PFSK-1 (cell line): Measurements from ENCODE around the gene ERICH2.

Experiments used
- FOXP2 ChIP-seq: optimal IDR thresholded peaks from 2 replicates; pipeline ENCODE3; 2011; ENCODE audit warnings: borderline replicate concordance, control low read depth, inconsistent platforms; ENCODE audit not compliant: insufficient read depth; ENCODE audit errors: extremely low read length, extremely low read depth
- SIN3A ChIP-seq: IDR thresholded peaks from 2 replicates; pipeline ENCODE4 v1.6.1; 2012; ENCODE audit warnings: mild to moderate bottlenecking, low read length, moderate library complexity, borderline replicate concordance; ENCODE audit not compliant: insufficient read depth
- TAF1 ChIP-seq: IDR thresholded peaks from 2 replicates; pipeline ENCODE4 v1.6.1; 2012; ENCODE audit warnings: low read length, control low read depth, borderline replicate concordance; ENCODE audit not compliant: insufficient read depth

- TF ChIP-seq TAF1 (no peak), FOXP2 (no peak), SIN3A (no peak)
Observed at GRCh38 chr2:170806548-170806947, 36.4 kb downstream of the ERICH2 start.
